IMR-90 (cell line): ENCODE measurements around the gene SASH3. TPM values are rescaled to one million over a fixed set of nuclear protein-coding genes. Genes with fewer than 3 reads are reported as not detected.

Experiments
- ATAC-seq: fragments of 200-7000 bp; cut with Tn5 transposase; 2 replicates; pipeline ENCODE4 v1.9.1; 2020; ENCODE audit warnings: low read depth, mild to moderate bottlenecking, moderate library complexity
- BruUV-seq: library from RNA; stranded (reverse); fragments of 400-500 nt; replicated peaks from 2 replicates; lab custom pipeline; 2021; lab: Mats Ljungman, UMichigan
- CTCF ChIA-PET: fragments of 300-600 bp; formaldehyde crosslinking; extraction: SDS; loops from one replicate; lab custom pipeline; 2021; ENCODE audit warnings: antibody characterized with exemption; lab: Yijun Ruan, JAX
- POLR2A ChIA-PET: fragments of 300-600 bp; sonication (Branson Sonifier 250); formaldehyde crosslinking; loops from one replicate; lab custom pipeline; 2022; ENCODE audit warnings: antibody characterized with exemption; ENCODE audit not compliant: unreplicated experiment; lab: Charles Lee
- DNase-seq: peaks from one replicate; pipeline ENCODE4 v3.0.0; 2013
- H2AFZ ChIP-seq: replicated peaks from 2 replicates; pipeline ENCODE3; 2013; ENCODE audit warnings: low read length, mild to moderate bottlenecking; ENCODE audit not compliant: poor library complexity
- H2AK5ac ChIP-seq: 2 replicates; pipeline ENCODE4 v1.6.1; 2013; ENCODE audit warnings: low read depth, low read length, inconsistent platforms
- H2AK9ac ChIP-seq: replicated peaks from 2 replicates; pipeline ENCODE3; 2013; ENCODE audit warnings: mild to moderate bottlenecking, low read depth, low read length, moderate library complexity; ENCODE audit not compliant: poor library complexity
- H2BK120ac ChIP-seq: 2 replicates; pipeline ENCODE4 v1.6.1; 2013; ENCODE audit warnings: low read depth, low read length, inconsistent platforms
- H2BK15ac ChIP-seq: 3 replicates; pipeline ENCODE4 v1.6.1; 2013; ENCODE audit warnings: low read depth, low read length, inconsistent platforms
- H2BK20ac ChIP-seq: 2 replicates; pipeline ENCODE4 v1.6.1; 2013; ENCODE audit warnings: low read depth, mild to moderate bottlenecking, inconsistent platforms, low read length, moderate library complexity
- H2BK5ac ChIP-seq: 2 replicates; pipeline ENCODE4 v1.6.1; 2013; ENCODE audit warnings: mild to moderate bottlenecking, low read depth, low read length, inconsistent platforms; ENCODE audit not compliant: poor library complexity, severe bottlenecking
- H3K14ac ChIP-seq: replicated peaks from 2 replicates; pipeline ENCODE4 v1.6.1; 2013; ENCODE audit warnings: low read depth, low read length, inconsistent platforms
- H3K18ac ChIP-seq: 2 replicates; pipeline ENCODE4 v1.6.1; 2013; ENCODE audit warnings: low read depth, low read length, control low read depth
- H3K23ac ChIP-seq: 2 replicates; pipeline ENCODE4 v1.6.1; 2013; ENCODE audit warnings: low read depth, low read length, inconsistent platforms
- H3K27ac ChIP-seq: 2 replicates; pipeline ENCODE4 v1.5.1; 2013; ENCODE audit warnings: mild to moderate bottlenecking, control low read depth, low read length; ENCODE audit not compliant: insufficient read depth
- H3K27me3 ChIP-seq: 2 replicates; pipeline ENCODE4 v1.6.1; 2013; ENCODE audit warnings: low read length; ENCODE audit not compliant: control insufficient read depth, insufficient read depth
- H3K36me3 ChIP-seq: 2 replicates; pipeline ENCODE4 v1.6.1; 2013; ENCODE audit warnings: low read length, mixed read lengths; ENCODE audit not compliant: control insufficient read depth, insufficient read depth
- H3K4ac ChIP-seq: 2 replicates; pipeline ENCODE4 v1.6.1; 2013; ENCODE audit warnings: low read depth, low read length, inconsistent platforms
- H3K4me1 ChIP-seq: 2 replicates; pipeline ENCODE4 v1.6.1; 2013; ENCODE audit warnings: low read length, mixed read lengths; ENCODE audit not compliant: control insufficient read depth, insufficient read depth
- H3K4me2 ChIP-seq: 2 replicates; pipeline ENCODE4 v1.6.1; 2013; ENCODE audit warnings: low read depth, mild to moderate bottlenecking, control low read depth, low read length, moderate library complexity
- H3K4me3 ChIP-seq: 2 replicates; pipeline ENCODE4 v1.5.1; 2013; ENCODE audit warnings: low read depth, mild to moderate bottlenecking, control low read depth, low read length, moderate library complexity; ENCODE audit not compliant: insufficient read depth
- H3K56ac ChIP-seq: 2 replicates; pipeline ENCODE4 v1.6.1; 2013; ENCODE audit warnings: low read length, inconsistent platforms; ENCODE audit not compliant: insufficient read depth; ENCODE audit errors: extremely low read depth
- H3K79me1 ChIP-seq, 2 experiments: 2 replicates each; pipeline ENCODE4 v1.6.1; 2013; ENCODE audit warnings: low read length in 2 of 2, inconsistent platforms in 1 of 2, low read depth in 1 of 2
- H3K9ac ChIP-seq: 2 replicates; pipeline ENCODE4 v1.6.1; 2013; ENCODE audit warnings: low read depth, low read length, control low read depth
- H3K9me1 ChIP-seq: 2 replicates; pipeline ENCODE4 v1.6.1; 2013; ENCODE audit warnings: low read length, inconsistent platforms; ENCODE audit not compliant: insufficient read depth
- H3K9me3 ChIP-seq: 2 replicates; pipeline ENCODE4 v1.6.1; 2013; ENCODE audit warnings: low read length; ENCODE audit not compliant: control insufficient read depth, insufficient read depth
- H4K20me1 ChIP-seq: 2 replicates; pipeline ENCODE4 v1.6.1; 2013; ENCODE audit warnings: low read length, inconsistent platforms; ENCODE audit not compliant: insufficient read depth
- H4K5ac ChIP-seq: 2 replicates; pipeline ENCODE4 v1.6.1; 2013; ENCODE audit warnings: mild to moderate bottlenecking, low read depth, low read length, control low read depth
- H4K8ac ChIP-seq, 2 experiments: 2 replicates each; pipeline ENCODE4 v1.6.1; 2013; ENCODE audit warnings: low read depth in 2 of 2, low read length in 2 of 2, control low read depth in 1 of 2, inconsistent platforms in 1 of 2
- H4K91ac ChIP-seq: 2 replicates; pipeline ENCODE4 v1.6.1; 2013; ENCODE audit warnings: low read depth, low read length, inconsistent platforms; ENCODE audit not compliant: insufficient read depth
- BHLHE40 ChIP-seq: fragments of 150-350 bp; IDR thresholded peaks from 2 replicates; pipeline ENCODE4 v1.6.1; 2016; ENCODE audit warnings: mild to moderate bottlenecking, low read depth, low read length
- CEBPB ChIP-seq: IDR thresholded peaks from 2 replicates; pipeline ENCODE4 v1.6.1; 2012; ENCODE audit warnings: low read depth, low read length, improper control_type of control experiment
- CHD1 ChIP-seq: IDR thresholded peaks from 2 replicates; pipeline ENCODE4 v1.6.1; 2012; ENCODE audit warnings: low read depth, low read length, improper control_type of control experiment
- FOS ChIP-seq: fragments of 150-350 bp; IDR thresholded peaks from 2 replicates; pipeline ENCODE4 v1.6.1; 2016; ENCODE audit warnings: low read depth, low read length
- MAFK ChIP-seq: IDR thresholded peaks from 2 replicates; pipeline ENCODE4 v1.6.1; 2012; ENCODE audit warnings: low read depth, low read length, improper control_type of control experiment
- MAZ ChIP-seq: IDR thresholded peaks from 2 replicates; pipeline ENCODE4 v1.6.1; 2012; ENCODE audit warnings: low read depth, mild to moderate bottlenecking, low read length, improper control_type of control experiment, moderate library complexity, borderline replicate concordance
- MXI1 ChIP-seq: IDR thresholded peaks from 2 replicates; pipeline ENCODE4 v1.6.1; 2012; ENCODE audit warnings: low read depth, mild to moderate bottlenecking, low read length, moderate library complexity, borderline replicate concordance
- NFE2L2 ChIP-seq: fragments of 150-350 bp; IDR thresholded peaks from 2 replicates; pipeline ENCODE4 v1.6.1; 2016; ENCODE audit warnings: low read depth, mild to moderate bottlenecking, low read length
- POLR2A ChIP-seq: IDR thresholded peaks from 2 replicates; pipeline ENCODE4 v1.6.1; 2012; ENCODE audit warnings: mild to moderate bottlenecking, low read depth, low read length
- RAD21 ChIP-seq: IDR thresholded peaks from 2 replicates; pipeline ENCODE4 v1.6.1; 2012; ENCODE audit warnings: low read length, improper control_type of control experiment
- RCOR1 ChIP-seq: IDR thresholded peaks from 2 replicates; pipeline ENCODE4 v1.6.1; 2012; ENCODE audit warnings: mild to moderate bottlenecking, low read length, improper control_type of control experiment; ENCODE audit not compliant: insufficient replicate concordance
- RFX5 ChIP-seq: IDR thresholded peaks from 2 replicates; pipeline ENCODE4 v1.8.0; 2012; ENCODE audit warnings: low read depth, mild to moderate bottlenecking, low read length, moderate library complexity
- SMC3 ChIP-seq: fragments of 150-350 bp; IDR thresholded peaks from 2 replicates; pipeline ENCODE4 v1.6.1; 2016; ENCODE audit warnings: low read depth, mild to moderate bottlenecking, antibody characterized with exemption, low read length, moderate library complexity
- WGBS, 2 experiments: methylation state at CpG; one replicate each; pipeline versions ENCODE4 v1.1.5 to v1.1.7; 2013; ENCODE audit warnings: missing lambda C conversion rate in 2 of 2; ENCODE audit not compliant: insufficient read length in 1 of 2; ENCODE audit errors: extremely low coverage in 2 of 2; 5-methylcytosine and 5-hydroxymethylcytosine counted together
- dilution Hi-C: fragments of 300-500 bp; cut with HindIII; formaldehyde crosslinking; loops from one replicate; pipeline ENCODE4 v1.14.3; 2018; ENCODE audit warnings: low sequenced_read_pairs; ENCODE audit not compliant: unreplicated experiment
- in situ Hi-C: fragments of 300-500 bp; cut with MboI; formaldehyde crosslinking; loops from 3 replicates; pipeline ENCODE4 v1.14.3; 2019; ENCODE audit warnings: low sequenced_read_pairs, inconsistent platforms, mixed read lengths
- intact Hi-C: fragments of 100-400 bp; cut with micrococcal nuclease; formaldehyde crosslinking; loops from 2 replicates; pipeline ENCODE4 v1.10.0; 2022
- polyA plus RNA-seq, 3 experiments: library from polyadenylated mRNA; depleted of rRNA; stranded (reverse); fragments of >200 nt; gene quantifications; 2 replicates each; pipeline ENCODE4 v1.2.3, GENCODE V29; 2012; ENCODE audit warnings: low replicate concordance in 1 of 3
- total RNA-seq: library from RNA; depleted of rRNA; stranded (reverse); fragments of >200 nt; gene quantifications from 2 replicates; pipeline ENCODE4 v1.2.3, GENCODE V29; 2012
- TF ChIP-seq, protein P1 (sequence below): fragments of 150-350 bp; IDR thresholded peaks from 2 replicates; pipeline ENCODE4 v1.6.1; 2017; ENCODE audit warnings: mild to moderate bottlenecking, antibody characterized with exemption, low read length, low read depth
- TF ChIP-seq, protein P2 (sequence below): fragments of 150-350 bp; IDR thresholded peaks from 2 replicates; pipeline ENCODE4 v1.6.1; 2016; ENCODE audit warnings: low read depth, mild to moderate bottlenecking, low read length, moderate library complexity, borderline replicate concordance
- TF ChIP-seq, protein P3 (sequence below): conservative IDR thresholded peaks from 2 replicates; pipeline ENCODE4 v1.5.1; 2012; ENCODE audit warnings: mild to moderate bottlenecking, low read depth, low read length, improper control_type of control experiment

Gene SASH3
- total and polyA plus RNA-seq, 2 of the 4 experiments (the other 2 are of a cell fraction), result not detected

DNA sequence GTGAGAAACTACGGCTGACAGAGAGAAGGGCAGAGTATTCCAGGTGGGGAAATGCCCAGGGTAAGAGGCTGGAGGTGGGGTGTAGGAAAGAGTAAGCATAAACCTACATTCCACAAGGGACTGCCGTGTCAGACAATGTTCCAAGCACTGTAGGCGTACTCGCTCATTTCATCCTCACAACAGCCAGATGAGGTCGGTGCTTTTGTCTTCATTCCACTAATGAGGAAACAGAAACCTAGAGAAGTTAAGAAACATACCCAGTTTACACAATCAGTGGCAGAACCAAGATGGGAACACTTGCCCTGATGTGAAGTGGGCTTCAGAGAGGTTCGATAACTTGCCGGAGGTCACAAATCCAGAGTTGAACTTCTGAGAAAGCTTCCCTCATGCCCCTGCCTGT, 4.6 kb downstream of the SASH3 start:
- DNase-seq (no peak), ATAC-seq (no peak)
- TF ChIP-seq FOS, result no peak
- TF ChIP-seq BHLHE40, result no peak
- no peak for TF ChIP-seq SMC3
- TF ChIP-seq CEBPB, result no peak
- TF ChIP-seq POLR2A, result no peak
- no peak for TF ChIP-seq MAFK
- no peak for TF ChIP-seq MAZ
- TF ChIP-seq RFX5, result no peak
- no peak for TF ChIP-seq CHD1
- TF ChIP-seq, protein P1, sequence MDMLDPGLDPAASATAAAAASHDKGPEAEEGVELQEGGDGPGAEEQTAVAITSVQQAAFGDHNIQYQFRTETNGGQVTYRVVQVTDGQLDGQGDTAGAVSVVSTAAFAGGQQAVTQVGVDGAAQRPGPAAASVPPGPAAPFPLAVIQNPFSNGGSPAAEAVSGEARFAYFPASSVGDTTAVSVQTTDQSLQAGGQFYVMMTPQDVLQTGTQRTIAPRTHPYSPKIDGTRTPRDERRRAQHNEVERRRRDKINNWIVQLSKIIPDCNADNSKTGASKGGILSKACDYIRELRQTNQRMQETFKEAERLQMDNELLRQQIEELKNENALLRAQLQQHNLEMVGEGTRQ, result no peak
- TF ChIP-seq RAD21, result no peak
- TF ChIP-seq, protein P2, sequence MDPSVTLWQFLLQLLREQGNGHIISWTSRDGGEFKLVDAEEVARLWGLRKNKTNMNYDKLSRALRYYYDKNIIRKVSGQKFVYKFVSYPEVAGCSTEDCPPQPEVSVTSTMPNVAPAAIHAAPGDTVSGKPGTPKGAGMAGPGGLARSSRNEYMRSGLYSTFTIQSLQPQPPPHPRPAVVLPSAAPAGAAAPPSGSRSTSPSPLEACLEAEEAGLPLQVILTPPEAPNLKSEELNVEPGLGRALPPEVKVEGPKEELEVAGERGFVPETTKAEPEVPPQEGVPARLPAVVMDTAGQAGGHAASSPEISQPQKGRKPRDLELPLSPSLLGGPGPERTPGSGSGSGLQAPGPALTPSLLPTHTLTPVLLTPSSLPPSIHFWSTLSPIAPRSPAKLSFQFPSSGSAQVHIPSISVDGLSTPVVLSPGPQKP, result no peak
- no peak for TF ChIP-seq MXI1
- no peak for TF ChIP-seq RCOR1
- no peak for TF ChIP-seq NFE2L2
- TF ChIP-seq, protein P3, sequence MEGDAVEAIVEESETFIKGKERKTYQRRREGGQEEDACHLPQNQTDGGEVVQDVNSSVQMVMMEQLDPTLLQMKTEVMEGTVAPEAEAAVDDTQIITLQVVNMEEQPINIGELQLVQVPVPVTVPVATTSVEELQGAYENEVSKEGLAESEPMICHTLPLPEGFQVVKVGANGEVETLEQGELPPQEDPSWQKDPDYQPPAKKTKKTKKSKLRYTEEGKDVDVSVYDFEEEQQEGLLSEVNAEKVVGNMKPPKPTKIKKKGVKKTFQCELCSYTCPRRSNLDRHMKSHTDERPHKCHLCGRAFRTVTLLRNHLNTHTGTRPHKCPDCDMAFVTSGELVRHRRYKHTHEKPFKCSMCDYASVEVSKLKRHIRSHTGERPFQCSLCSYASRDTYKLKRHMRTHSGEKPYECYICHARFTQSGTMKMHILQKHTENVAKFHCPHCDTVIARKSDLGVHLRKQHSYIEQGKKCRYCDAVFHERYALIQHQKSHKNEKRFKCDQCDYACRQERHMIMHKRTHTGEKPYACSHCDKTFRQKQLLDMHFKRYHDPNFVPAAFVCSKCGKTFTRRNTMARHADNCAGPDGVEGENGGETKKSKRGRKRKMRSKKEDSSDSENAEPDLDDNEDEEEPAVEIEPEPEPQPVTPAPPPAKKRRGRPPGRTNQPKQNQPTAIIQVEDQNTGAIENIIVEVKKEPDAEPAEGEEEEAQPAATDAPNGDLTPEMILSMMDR, result no peak
- Histone ChIP-seq H3K4me1 (no peaks in the 10 kb centered on the region), H3K56ac (no peak overlapping the region), H3K79me1 (no peaks in the 10 kb centered on the region), H2AFZ (no peak overlapping the region), H3K9ac (no peak overlapping the region), H2AK9ac (no peak overlapping the region), H3K18ac (no peak overlapping the region), H3K27me3 (peaks cover 18% of the 10 kb centered on the region), H2BK120ac (no peak overlapping the region), H3K23ac (no peak overlapping the region), H2AK5ac (no peak overlapping the region), H4K5ac (no peak overlapping the region), H3K4me3 (no peak overlapping the region), H3K27ac (no peak overlapping the region), H3K4ac (no peak overlapping the region), H2BK15ac (no peak overlapping the region), H4K8ac (no peak overlapping the region), H2BK5ac (no peak overlapping the region), H3K9me1 (no peaks in the 10 kb centered on the region), H2BK20ac (no peak overlapping the region), H4K20me1 (no peaks in the 10 kb centered on the region; the same call in 1 of the 2 replicates), H3K14ac (no peak overlapping the region), H3K4me2 (no peak overlapping the region), H3K36me3 (no peaks in the 10 kb centered on the region), H3K9me3 (no peaks in the 10 kb centered on the region; the same call in 1 of the 2 replicates), H4K91ac (no peak overlapping the region)
- CTCF ChIA-PET, result no interaction called here
- intact Hi-C loops, result no loop called here
- dilution Hi-C loops, result no loop called here
- in situ Hi-C loops, result no loop called here
- BruUV-seq, result no TSS peak
- WGBS, 2 experiments, result no CpG with 5 or more reads among the region's 7 CpGs
- POLR2A ChIA-PET, result no interaction called here
